GM23248 (cell line): ENCODE results near the gene PTPRD.

Experiments
- EZH2 ChIP-seq: fragments of 200-600 bp; sonication (generic); IDR thresholded peaks from 2 replicates; pipeline ENCODE4 v1.6.1; 2018; ENCODE audit warnings: antibody characterized with exemption, mild to moderate bottlenecking; ENCODE audit not compliant: insufficient read depth, poor library complexity, severe bottlenecking
- EZH2phosphoT487 ChIP-seq: fragments of 200-600 bp; sonication (generic); IDR thresholded peaks from 2 replicates; pipeline ENCODE4 v1.6.1; 2018; ENCODE audit warnings: antibody characterized with exemption, moderate library complexity, mild to moderate bottlenecking, low read depth; ENCODE audit not compliant: insufficient read depth

DNA sequence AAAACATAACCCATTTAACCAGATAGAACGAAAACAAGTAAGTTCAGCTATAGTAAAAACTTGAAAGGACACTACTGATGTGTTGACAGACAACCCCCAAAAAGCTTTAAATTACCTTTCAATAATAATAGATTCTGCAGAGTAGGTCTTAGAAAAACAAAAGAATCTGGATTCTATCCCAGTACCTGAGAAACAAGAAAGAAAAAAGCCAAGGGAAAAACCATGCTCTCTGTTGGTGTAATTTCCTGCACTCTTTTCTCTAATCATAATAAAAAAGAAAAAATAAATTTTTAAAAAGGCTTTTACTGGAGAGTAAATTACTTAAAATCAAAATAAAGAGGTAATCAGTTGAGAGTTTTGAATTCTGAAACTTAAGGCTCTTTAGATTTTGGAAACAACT, 1090.4 kb downstream of the PTPRD start:
- TF ChIP-seq EZH2phosphoT487: no peak
- no peak for TF ChIP-seq EZH2
